GM21367 (cell line): ENCODE data around the gene UGGT1.

ENCODE experiments used
- ATAC-seq: cut with Tn5 transposase; IDR thresholded peaks from one replicate; pipeline ENCODE4 v1.9.1; 2021; ENCODE audit not compliant: unreplicated experiment

UGGT1 gene, protein sequence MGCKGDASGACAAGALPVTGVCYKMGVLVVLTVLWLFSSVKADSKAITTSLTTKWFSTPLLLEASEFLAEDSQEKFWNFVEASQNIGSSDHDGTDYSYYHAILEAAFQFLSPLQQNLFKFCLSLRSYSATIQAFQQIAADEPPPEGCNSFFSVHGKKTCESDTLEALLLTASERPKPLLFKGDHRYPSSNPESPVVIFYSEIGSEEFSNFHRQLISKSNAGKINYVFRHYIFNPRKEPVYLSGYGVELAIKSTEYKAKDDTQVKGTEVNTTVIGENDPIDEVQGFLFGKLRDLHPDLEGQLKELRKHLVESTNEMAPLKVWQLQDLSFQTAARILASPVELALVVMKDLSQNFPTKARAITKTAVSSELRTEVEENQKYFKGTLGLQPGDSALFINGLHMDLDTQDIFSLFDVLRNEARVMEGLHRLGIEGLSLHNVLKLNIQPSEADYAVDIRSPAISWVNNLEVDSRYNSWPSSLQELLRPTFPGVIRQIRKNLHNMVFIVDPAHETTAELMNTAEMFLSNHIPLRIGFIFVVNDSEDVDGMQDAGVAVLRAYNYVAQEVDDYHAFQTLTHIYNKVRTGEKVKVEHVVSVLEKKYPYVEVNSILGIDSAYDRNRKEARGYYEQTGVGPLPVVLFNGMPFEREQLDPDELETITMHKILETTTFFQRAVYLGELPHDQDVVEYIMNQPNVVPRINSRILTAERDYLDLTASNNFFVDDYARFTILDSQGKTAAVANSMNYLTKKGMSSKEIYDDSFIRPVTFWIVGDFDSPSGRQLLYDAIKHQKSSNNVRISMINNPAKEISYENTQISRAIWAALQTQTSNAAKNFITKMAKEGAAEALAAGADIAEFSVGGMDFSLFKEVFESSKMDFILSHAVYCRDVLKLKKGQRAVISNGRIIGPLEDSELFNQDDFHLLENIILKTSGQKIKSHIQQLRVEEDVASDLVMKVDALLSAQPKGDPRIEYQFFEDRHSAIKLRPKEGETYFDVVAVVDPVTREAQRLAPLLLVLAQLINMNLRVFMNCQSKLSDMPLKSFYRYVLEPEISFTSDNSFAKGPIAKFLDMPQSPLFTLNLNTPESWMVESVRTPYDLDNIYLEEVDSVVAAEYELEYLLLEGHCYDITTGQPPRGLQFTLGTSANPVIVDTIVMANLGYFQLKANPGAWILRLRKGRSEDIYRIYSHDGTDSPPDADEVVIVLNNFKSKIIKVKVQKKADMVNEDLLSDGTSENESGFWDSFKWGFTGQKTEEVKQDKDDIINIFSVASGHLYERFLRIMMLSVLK (N-terminal part only)

DNA sequence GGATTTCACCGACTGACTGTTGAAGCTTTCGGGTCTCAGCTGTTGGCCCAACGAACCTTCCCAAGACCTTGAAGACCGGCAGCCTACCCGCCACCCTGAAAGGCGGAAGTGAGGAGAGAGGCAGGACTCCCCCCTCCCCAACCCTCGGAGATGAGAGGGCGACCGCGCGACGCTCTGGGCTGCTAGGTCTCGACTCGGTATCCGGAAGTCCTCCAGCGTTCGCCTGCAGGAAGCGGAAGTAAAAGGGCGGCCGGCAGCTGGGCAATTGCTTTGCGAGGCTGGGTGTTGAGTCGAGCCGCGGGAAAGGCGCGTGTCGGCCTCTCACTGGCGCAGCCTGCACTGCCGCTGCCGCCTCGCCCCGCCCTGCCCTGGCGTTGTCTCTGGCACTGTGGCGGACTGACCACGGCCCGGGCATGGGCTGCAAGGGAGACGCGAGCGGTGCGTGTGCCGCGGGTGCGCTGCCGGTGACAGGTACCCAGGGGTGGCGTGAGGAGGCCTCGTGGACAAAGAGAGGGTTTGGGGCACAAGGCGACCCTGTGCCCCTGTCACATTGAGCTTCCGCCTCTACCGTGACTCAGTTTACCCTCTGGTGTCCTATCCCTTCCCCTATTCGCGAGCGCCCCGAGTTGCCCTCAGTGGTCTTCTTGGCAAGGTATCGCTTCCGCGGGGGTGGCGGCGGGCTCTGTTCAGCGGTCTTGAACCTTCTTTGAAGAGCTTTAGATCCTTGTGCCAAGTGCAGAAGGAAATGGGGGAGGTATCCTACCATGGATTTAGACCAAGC lies at the start of gene UGGT1:
TSS of gene UGGT1 (plus strand) at position 256 of the 781 bp plus-strand sequence. CDS start at position 414, 158 bp downstream.
- peak; percentile 82 for ATAC-seq

DNA sequence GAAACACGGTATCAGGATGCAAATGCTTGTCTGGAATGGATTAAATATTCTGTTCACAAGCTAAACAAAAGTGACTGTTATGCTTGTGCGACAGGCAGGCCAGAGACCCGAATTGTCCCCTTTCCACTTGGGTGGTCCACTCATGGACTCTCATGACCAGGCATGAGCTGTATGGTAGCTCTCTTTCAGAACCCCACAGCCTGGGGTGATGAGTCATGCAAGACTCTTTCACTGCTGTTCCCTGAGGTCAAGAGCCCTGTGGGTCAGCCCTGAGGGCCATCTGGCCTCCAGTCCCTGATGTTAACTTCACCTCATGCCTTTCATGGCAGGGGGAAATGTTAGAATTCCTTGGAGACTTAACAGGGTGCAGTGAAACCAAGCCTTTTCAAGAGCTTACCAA lies 49.4 kb upstream of the UGGT1 start:
- ATAC-seq = no peak

DNA sequence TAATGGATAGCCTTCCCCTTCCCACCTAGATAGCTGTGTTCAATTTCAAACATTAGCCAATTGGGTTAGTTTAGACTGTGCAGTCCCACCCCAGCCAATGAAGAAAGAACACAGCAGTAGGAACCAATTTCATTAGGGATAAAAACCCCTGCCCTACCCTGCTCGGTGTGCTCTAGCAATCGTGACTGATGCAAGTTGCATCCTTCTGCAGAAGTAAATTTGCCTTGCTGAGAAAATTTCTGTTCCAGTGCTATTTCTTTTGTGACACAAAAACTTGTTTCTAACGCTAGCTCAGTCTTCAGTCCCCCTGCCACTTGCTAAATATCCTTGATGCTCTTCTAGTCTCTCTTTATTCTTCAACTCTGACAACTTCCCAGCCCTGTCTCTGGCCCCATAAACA lies 48.0 kb upstream of the UGGT1 start:
- no peak for ATAC-seq

DNA sequence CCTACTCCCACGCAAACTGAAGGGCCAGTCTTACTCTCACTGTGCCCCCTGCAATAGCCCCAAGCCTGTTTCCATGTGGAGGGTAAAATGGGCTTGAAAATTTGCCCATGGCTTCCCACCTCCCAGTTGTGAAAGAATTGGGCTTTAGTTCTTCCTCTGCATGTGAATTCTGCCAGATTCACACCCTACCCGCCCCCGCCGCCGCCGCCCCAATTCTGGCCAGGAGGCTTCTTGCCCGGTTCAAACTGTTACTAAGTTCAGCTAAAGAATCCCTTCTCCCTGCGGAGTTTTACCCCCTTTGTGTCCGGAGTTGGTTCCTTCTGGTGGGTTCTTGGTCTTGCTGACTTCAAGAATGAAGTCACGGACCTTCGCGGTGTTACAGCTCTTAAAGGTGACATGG lies 37.7 kb upstream of the UGGT1 start:
- ATAC-seq = no peak

DNA sequence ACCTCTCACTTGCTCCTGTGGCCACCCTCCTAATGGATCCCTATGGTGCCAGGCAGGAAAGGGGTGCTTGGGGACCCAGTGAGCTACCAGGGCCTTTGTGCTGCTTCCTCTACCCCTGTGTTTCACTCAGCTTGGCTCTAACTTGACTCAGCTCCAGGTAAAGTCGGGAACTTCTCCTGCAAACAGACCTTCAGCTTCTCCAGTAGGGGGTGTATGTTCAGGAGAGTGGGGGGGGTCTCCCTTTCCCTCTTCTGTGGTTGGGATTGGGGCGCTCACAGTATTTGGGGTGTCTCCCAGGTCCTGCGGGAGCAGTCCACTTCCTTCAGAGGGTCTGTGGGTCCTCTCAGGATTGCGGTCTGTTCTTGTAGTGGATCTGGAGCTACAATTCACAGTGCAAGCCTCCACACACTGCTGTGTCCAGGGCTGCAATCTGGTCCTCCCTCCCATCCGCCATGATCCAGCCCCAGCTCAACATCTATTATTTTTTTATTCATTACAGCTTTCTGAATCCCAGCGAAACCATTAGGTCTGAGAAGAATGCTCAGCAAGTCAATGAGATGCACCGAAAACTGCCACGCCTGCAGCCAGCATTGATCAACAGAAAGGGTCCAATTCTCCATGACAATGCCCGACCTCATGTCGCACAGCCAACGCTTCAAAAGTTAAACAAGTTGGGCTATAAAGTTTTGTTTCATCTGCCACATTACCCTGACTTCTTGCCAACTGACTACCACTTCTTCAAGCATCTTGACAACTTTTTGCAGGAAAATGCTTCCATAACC lies 36.7 kb upstream of the UGGT1 start:
- no peak for ATAC-seq

DNA sequence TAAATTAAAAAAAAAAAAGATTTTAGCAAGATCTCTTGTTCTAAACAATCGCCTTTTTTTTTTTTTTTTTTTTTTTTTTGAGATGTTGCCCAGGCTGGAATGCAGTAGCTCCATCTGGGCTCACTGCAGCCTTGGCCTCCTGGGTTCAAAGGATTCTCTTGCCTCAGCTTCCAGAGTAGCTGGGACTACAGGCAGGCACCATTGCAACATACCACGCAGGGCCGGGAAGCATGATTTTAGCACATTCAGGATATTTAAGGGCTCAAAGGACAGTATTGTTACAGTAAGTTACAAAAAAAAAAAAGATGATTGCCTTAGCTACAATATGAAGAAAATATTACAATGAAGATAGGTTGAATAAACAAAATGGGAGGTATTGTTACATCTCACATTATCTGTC lies 33.7 kb upstream of the UGGT1 start:
- no peak for ATAC-seq

DNA sequence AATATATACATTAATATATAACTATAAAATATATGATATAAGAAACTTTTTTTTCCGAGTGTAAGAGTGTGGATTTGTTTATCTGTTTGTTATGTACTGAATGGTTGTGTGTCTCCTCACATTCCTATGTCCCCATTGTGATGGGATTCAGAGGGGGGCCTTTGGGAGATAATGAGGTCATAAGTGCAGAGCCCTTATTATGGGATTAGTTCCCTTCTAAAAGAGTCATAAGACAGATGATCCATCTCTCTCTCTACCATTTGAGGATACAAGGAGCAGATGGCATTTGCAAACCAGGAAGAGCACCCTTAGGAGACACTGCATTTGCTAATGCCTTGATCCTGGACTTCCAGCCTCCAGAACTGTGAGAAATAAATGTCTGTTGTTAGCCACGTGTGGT lies 32.9 kb upstream of the UGGT1 start:
- ATAC-seq = no peak

DNA sequence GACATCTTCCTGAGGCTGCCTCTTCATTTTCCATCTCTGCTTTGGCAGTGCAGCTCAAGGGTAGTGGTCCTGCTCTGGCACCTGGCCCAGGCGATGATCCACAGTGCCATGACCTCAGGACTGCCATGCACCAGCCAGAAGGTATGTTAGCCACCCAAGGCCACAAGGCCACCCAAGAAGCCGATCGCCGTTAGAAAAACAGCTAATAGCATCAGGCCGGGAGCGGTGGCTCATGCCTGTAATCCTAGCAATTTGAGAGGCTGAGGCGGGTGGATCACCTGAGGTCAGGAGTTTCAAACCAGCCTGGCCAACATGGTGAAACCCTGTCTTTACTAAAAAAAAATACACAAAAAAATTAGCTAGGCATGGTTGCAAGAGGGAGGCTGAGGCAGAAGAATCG lies 28.4 kb upstream of the UGGT1 start:
- no peak for ATAC-seq

DNA sequence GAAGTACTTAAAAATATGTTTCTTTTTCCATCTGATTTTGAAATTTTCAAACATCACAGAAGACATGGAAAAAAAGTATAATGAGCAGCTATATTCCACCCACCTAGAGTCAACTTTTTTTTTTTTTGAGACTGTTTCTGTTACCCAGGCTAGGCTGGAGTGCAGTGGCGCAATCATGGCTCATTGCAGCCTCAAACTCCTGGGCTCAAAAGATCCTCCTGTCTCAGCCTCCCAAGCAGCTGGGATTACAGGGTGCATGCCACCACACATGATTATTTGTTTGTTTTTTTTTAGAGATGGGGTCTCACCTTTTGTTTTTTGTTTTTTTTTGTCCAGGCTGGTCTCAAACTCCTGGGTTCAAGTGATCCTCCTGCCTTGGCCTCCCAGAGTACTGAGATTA lies 26.6 kb upstream of the UGGT1 start:
- no peak for ATAC-seq

DNA sequence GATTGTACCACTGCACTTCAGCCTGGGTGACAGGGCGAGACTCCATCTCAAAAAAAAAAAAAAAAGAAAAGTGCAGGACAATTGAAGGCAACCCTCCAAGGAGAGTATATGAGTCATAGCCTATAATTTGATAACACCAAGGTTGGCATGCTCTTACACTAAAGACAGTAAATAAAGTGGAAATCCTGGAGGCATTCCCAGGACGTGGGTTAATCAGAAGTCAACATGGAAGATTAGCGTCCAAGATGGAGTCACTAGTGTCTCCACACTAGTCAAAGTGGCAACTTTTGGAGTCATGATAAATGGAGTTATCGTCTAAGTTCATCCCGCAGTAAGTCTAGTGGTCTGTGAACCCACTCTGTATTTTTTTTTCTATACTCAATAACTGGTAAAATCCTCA lies 21.2 kb upstream of the UGGT1 start:
- no peak for ATAC-seq

DNA sequence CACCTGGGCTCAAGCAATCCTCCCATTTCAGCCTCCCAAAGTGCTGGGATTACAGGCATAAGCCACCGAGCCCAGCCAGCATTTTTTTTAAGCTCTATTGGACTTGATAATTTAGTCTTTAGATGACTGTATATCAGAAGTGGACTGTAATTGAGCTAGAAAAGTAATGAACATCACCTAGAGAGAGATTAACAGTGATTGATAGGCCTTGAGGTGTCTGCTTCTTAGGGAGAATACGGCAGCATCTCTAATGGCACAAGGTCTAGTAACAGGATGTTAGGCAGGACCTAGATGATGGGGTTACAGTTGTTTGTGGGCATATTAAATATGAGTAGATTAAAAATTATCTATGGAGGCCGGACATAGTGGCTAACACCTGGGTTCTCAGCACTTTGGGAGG lies 17.7 kb upstream of the UGGT1 start:
- no peak for ATAC-seq

DNA sequence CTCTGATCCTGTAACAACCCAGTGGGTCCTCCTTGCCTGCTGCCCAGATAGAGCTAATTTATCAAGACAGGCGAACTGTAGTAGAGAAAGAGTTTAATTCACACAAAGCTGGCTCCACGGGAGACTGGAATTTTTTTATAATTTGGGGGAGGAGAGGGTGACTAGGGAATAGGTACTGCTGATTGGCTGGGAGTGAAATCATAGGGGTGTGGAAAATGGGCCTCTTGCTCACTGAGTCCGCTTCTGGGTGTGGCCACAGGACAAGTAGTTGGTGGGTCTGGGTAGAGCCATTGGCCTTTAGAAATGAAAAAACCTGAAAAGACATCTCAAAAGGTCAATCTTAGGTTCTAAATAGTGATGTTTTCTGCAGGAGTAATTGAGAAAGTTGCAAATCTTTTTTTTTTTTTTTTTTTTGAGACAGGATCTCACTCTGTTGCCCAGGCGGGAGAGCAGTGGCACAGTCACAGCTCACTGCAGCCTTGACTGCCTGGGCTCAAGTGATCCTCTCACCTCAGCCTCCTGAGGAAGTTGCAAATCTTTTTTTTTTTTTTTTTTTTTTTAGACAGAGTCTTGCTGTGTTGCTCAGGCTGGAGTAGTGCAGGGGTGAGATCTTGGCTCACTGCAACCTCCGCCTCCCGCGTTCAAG lies 14.4 kb upstream of the UGGT1 start:
- no peak for ATAC-seq

DNA sequence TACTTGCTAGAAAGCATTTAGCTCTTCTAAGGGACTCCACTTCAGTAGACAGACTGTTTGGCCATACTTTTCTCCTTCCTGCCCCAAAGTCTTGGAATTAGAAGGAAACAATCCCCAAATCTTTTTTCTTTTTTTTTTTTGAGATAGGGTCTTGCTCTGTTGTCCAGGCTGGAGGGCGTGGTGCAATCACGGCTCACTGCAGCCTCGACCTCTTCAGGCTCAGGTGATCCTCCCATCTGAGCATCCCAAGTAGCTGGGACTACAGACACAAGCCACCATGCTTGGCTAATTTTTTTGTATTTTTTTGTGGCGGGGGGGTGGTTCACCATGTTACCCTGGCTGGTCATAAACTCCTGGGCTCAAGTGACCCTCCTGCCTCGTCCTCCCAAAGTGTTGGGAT lies 6.2 kb upstream of the UGGT1 start:
- no peak for ATAC-seq

DNA sequence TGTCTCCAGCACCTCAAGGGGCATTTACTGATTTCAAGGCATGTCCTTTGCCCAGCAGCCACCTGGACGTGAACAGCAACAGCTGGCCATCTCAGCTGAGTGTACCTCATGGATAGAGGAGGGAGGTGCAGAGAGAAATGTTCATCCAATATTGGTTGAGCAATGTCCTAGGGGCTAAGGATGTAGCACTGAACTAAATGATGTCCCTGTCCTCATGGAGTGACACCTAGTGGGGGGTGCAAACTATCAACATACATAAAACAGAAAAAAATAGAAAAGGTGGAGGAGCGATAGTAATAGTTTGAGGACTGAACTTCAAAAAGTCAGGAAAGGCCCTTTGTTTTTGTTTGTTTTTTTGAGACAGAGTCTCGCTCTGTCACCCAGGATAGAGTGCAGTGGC lies 4.8 kb upstream of the UGGT1 start:
- no peak for ATAC-seq

DNA sequence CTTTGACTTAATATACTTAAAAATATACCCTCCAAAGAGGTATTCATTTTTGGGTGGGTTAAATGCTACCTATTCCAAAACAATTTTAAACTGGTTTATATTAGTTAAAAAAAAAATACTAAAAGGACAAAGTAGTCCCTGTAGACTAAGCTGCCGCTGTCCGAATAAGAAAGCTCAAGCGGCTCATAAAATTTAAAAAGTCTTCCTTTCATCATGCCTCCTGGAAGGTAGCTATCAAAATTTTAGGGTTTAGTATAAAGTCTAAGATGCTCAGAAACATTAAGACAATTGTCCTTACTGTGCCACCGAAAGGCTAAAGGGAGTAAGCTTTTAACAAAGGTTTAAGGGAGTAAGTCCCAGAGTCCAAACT lies 440 bp upstream of the UGGT1 start:
- ATAC-seq = no peak

DNA sequence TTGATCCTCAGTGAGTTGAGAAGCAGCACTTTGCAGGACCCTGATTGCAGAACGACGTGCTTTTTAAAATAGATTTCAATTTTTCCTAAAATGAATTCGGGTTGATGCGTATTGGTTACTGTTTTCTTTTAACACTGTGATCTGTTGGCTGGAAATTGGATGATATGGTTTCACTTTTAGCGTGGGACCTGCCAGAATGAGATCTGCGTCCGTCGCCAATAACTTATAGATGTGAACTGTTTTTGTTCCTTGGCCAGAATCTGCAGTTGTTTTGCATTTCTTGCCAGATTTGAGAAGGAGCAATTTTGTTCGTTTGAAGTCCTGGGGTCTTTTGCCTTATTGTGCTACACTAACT lies 703 bp downstream of the UGGT1 start:
- ATAC-seq = no peak

DNA sequence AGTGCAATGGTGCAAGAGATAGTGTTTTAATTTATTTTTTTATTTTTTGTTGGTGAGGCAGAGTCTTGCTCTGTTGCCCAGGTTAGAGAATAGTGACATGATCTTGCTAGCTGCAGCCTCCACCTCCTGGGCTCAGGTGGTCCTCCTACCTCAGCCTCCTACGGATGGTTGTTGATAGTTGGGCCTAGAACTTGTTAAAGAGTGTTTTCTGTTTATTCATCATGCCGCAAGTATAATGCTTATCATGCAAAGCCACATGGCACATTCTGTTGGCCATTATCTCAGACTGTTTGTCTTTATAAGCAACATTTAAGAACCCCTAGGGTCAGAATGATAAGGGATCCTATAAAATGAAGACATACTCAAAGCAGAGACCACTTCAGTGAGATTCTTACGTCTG lies 1.7 kb downstream of the UGGT1 start:
- no peak for ATAC-seq

DNA sequence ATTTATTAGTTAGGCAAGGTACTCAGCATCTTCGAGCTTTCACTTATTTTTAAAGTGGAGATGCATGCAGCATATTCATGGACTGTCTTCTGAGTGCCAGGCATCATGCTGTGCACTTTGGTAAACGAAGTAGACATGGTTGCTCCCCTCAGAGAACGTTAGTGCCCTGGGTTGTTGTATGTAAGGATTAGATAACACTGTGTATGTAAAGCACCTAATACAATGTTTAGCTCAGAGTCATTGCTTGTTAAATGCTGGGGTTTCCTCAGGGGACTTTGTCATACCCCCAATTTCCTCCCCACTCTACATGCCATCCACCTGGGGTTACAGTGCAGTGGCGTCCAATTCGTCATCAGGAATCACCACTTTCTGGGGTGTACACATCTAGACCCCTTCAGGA lies 2.8 kb downstream of the UGGT1 start:
- no peak for ATAC-seq

DNA sequence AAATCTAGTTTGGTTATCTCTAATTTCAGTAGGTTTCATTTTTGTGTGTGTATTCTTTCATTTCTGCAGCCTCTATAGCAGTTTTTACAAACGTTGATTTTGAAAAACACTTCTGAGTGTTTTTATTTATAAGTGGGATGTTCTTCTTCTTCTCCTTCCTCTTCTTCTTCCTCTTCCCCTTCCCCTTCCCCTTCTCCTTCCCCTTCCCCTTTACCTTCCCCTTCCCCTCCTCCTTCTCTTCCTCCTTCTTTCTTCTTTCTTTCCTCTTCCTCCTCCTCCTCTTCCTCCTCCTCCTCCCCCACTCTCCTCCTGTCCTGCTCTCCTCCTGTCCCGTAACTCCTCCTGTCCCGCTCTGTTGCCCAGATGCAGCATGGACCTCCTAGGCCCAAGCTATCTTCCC lies 4.2 kb downstream of the UGGT1 start:
- no peak for ATAC-seq

DNA sequence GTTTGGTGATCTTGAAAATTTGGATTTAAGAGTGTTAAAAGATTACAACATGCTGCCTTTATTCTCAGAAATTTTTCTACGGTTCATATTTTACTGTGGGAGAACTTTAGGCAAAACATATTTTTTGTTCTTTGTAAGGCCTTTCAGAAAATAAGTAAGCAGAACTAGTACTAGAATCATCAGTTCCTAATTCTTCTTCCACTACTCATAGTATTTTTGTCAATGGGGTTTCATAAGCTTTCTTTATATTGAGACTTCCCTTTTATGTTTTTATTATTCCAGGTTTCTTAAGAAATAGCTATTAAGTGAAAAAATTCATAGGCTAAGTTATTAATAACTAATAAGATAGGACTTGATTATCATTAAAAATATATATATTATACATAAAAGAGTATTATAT lies 12.4 kb downstream of the UGGT1 start:
- ATAC-seq = no peak
